Astrocyte (in vitro differentiated cells and primary cell): Measurements from ENCODE around the gene TNFRSF4. TPM values are rescaled to one million over a fixed set of nuclear protein-coding genes. Genes with fewer than 3 reads are reported as not detected.
"Not testable (repeated sequence)": the region's sequence is repeated elsewhere in the genome, so short reads cannot be mapped to it uniquely, and the experiment has no call there.

Source experiments
- DNase-seq: peaks from one replicate; pipeline ENCODE4 v3.0.0-alpha.2; 2010; ENCODE audit warnings: low read depth
- FAIRE-seq: peaks from 2 replicates; lab custom pipeline; 2011; peaks lifted over from hg19 to GRCh38; lab: Jason Lieb, UNC
- H2AFZ ChIP-seq: 2 replicates; pipeline ENCODE4 v1.6.0; 2012; ENCODE audit warnings: low read depth, low read length, inconsistent platforms
- H3K27ac ChIP-seq: 2 replicates; pipeline ENCODE4 v1.5.1; 2011; ENCODE audit warnings: low read depth, low read length, inconsistent platforms
- H3K27me3 ChIP-seq: 2 replicates; pipeline ENCODE4 v1.6.0; 2011; ENCODE audit warnings: low read length, inconsistent platforms; ENCODE audit not compliant: insufficient read depth
- H3K36me3 ChIP-seq: 2 replicates; pipeline ENCODE4 v1.5.1; 2011; ENCODE audit warnings: low read length, inconsistent platforms; ENCODE audit not compliant: insufficient read depth
- H3K4me1 ChIP-seq: 2 replicates; pipeline ENCODE4 v1.5.1; 2011; ENCODE audit warnings: low read length, inconsistent platforms; ENCODE audit not compliant: insufficient read depth
- H3K4me2 ChIP-seq: 2 replicates; pipeline ENCODE4 v1.6.0; 2012; ENCODE audit warnings: low read length, inconsistent platforms
- H3K4me3 ChIP-seq: 2 replicates; pipeline ENCODE4 v1.5.1; 2011; ENCODE audit warnings: low read depth, mild to moderate bottlenecking, low read length, inconsistent platforms; ENCODE audit not compliant: insufficient read depth
- H3K79me2 ChIP-seq: 2 replicates; pipeline ENCODE4 v1.6.0; 2012; ENCODE audit warnings: mild to moderate bottlenecking, low read length, inconsistent platforms; ENCODE audit not compliant: insufficient read depth
- H3K9ac ChIP-seq: 2 replicates; pipeline ENCODE4 v1.6.0; 2012; ENCODE audit warnings: mild to moderate bottlenecking, low read length, inconsistent platforms
- H3K9me3 ChIP-seq: 2 replicates; pipeline ENCODE4 v1.5.1; 2012; ENCODE audit warnings: low read depth, mild to moderate bottlenecking, low read length, inconsistent platforms; ENCODE audit not compliant: insufficient read depth
- H4K20me1 ChIP-seq: 2 replicates; pipeline ENCODE4 v1.6.0; 2012; ENCODE audit warnings: low read length, inconsistent platforms; ENCODE audit not compliant: insufficient read depth
- H3K27ac Mint-ChIP-seq: one replicate; pipeline ENCODE4 v1.8.0; 2021; ENCODE audit warnings: mild to moderate bottlenecking, mixed read lengths; ENCODE audit not compliant: unreplicated experiment
- H3K27me3 Mint-ChIP-seq: one replicate; pipeline ENCODE4 v1.8.0; 2021; ENCODE audit warnings: low read depth, mixed read lengths; ENCODE audit not compliant: unreplicated experiment
- H3K36me3 Mint-ChIP-seq: one replicate; pipeline ENCODE4 v1.8.0; 2021; ENCODE audit warnings: low read depth, mixed read lengths; ENCODE audit not compliant: unreplicated experiment
- H3K4me1 Mint-ChIP-seq: one replicate; pipeline ENCODE4 v1.8.0; 2021; ENCODE audit warnings: low read depth, mixed read lengths; ENCODE audit not compliant: unreplicated experiment
- H3K4me3 Mint-ChIP-seq: one replicate; pipeline ENCODE4 v1.8.0; 2021; ENCODE audit warnings: mild to moderate bottlenecking, moderate library complexity, mixed read lengths; ENCODE audit not compliant: unreplicated experiment
- H3K9me3 Mint-ChIP-seq: one replicate; pipeline ENCODE4 v1.8.0; 2021; ENCODE audit warnings: mild to moderate bottlenecking, mixed read lengths; ENCODE audit not compliant: unreplicated experiment
- CTCF ChIP-seq: IDR thresholded peaks from 2 replicates; pipeline ENCODE4 v1.5.1; 2011; ENCODE audit warnings: low read depth, mild to moderate bottlenecking, inconsistent platforms, low read length, moderate library complexity; ENCODE audit not compliant: insufficient read depth
- EZH2 ChIP-seq: IDR thresholded peaks from 2 replicates; pipeline ENCODE4 v1.6.1; 2012; ENCODE audit warnings: mild to moderate bottlenecking, low read length, inconsistent platforms; ENCODE audit not compliant: insufficient read depth
- total RNA-seq: library from RNA; stranded (reverse); gene quantifications from 2 replicates; pipeline ENCODE4 v1.2.1, GENCODE V29; 2021

The TNFRSF4 gene
- total RNA-seq, 1 donor from 2014 or later, result 0.41 TPM

- Histone ChIP-seq H3K27me3 (no peaks in the 10 kb centered on the region), H4K20me1 (peaks cover 39% of the 10 kb centered on the region), H3K27ac (no peak overlapping the region), H3K36me3 (peaks cover 5% of the 10 kb centered on the region), H3K9ac (no peak overlapping the region), H3K9me3 (no peaks in the 10 kb centered on the region), H3K4me1 (no peaks in the 10 kb centered on the region), H3K79me2 (peaks cover 7% of the 10 kb centered on the region), H3K4me2 (no peak overlapping the region), H2AFZ (no peak overlapping the region), H3K4me3 (no peak overlapping the region)
- FAIRE-seq (no peak), DNase-seq (no peak)
- H3K4me3 Mint-ChIP-seq, result no peak overlapping the region
- TF ChIP-seq CTCF, result no peak
- TF ChIP-seq EZH2, result no peak
- no peak overlapping the region for H3K27ac Mint-ChIP-seq
- H3K9me3 Mint-ChIP-seq, result no peaks in the 10 kb centered on the region
- no peaks in the 10 kb centered on the region for H3K27me3 Mint-ChIP-seq
- H3K36me3 Mint-ChIP-seq, result peaks cover 14% of the 10 kb centered on the region
- peaks cover 5% of the 10 kb centered on the region for H3K4me1 Mint-ChIP-seq
These were observed 39.4 kb upstream of the TNFRSF4 start for GRCh38 chr1:1253314-1253713.

- peaks cover 9% of the 10 kb centered on the region for H3K36me3 Mint-ChIP-seq
- Histone ChIP-seq H3K9ac (no peak overlapping the region), H3K4me1 (no peaks in the 10 kb centered on the region), H2AFZ (no peak overlapping the region), H3K9me3 (no peaks in the 10 kb centered on the region), H3K4me2 (no peak overlapping the region), H3K4me3 (no peak overlapping the region), H3K36me3 (peaks cover under 1% of the 10 kb centered on the region), H3K79me2 (no peaks in the 10 kb centered on the region), H4K20me1 (peaks cover 32% of the 10 kb centered on the region), H3K27ac (no peak overlapping the region), H3K27me3 (peaks cover 3% of the 10 kb centered on the region)
- TF ChIP-seq CTCF (no peak), EZH2 (no peak)
- FAIRE-seq, result no peak
- H3K27me3 Mint-ChIP-seq, result no peaks in the 10 kb centered on the region
- H3K27ac Mint-ChIP-seq, result peak overlapping the region; percentile 53
- H3K4me1 Mint-ChIP-seq, result peaks cover 4% of the 10 kb centered on the region
- no peak for DNase-seq
- H3K4me3 Mint-ChIP-seq, result no peak overlapping the region
- H3K9me3 Mint-ChIP-seq, result no peaks in the 10 kb centered on the region
These were observed 36.9 kb upstream of the TNFRSF4 start for GRCh38 chr1:1250786-1251284.

- DNase-seq, H2AFZ ChIP-seq, H3K36me3 ChIP-seq, H3K27me3 ChIP-seq, H3K9me3 Mint-ChIP-seq, H3K9me3 ChIP-seq, H3K4me1 Mint-ChIP-seq, H3K4me3 ChIP-seq, H3K9ac ChIP-seq, H3K27ac Mint-ChIP-seq, FAIRE-seq, H3K27ac ChIP-seq, H3K36me3 Mint-ChIP-seq, H3K4me2 ChIP-seq, H3K4me1 ChIP-seq, H3K4me3 Mint-ChIP-seq, H3K27me3 Mint-ChIP-seq, H3K79me2 ChIP-seq: not testable (repeated sequence)
- peaks cover 10% of the 10 kb centered on the region for H4K20me1 ChIP-seq
These were observed 34.3 kb upstream of the TNFRSF4 start for GRCh38 chr1:1248009-1248913.
